HepG2 (cell line): ENCODE measurements around the gene SLC22A23.

Experiments used
- POLR2A ChIP-seq, 2 experiments: IDR thresholded peaks; 2 replicates each; pipeline ENCODE4 v1.6.1; 2011; ENCODE audit warnings: low read depth in 2 of 2, low read length in 2 of 2, mild to moderate bottlenecking in 1 of 2, moderate library complexity in 1 of 2; ENCODE audit not compliant: insufficient read depth in 1 of 2
- RFX5 ChIP-seq: IDR thresholded peaks from 2 replicates; pipeline ENCODE4 v1.6.1; 2011; ENCODE audit warnings: low read depth, low read length, improper control_type of control experiment
- TARDBP ChIP-seq: sonication (generic); formaldehyde crosslinking; IDR thresholded peaks from 2 replicates; pipeline ENCODE4 v1.8.0; 2022; ENCODE audit warnings: mild to moderate bottlenecking, missing genetic modification reagents
- ZFP1 ChIP-seq: IDR thresholded peaks from 2 replicates; pipeline ENCODE4 v1.6.1; 2016
- ZZZ3 ChIP-seq: sonication (generic); formaldehyde crosslinking; IDR thresholded peaks from 2 replicates; pipeline ENCODE4 v1.4.0; 2020; ENCODE audit warnings: missing genetic modification reagents, mild to moderate bottlenecking, borderline replicate concordance
- TF ChIP-seq, protein P1 (sequence below), 2 experiments: sonication (generic) in 1 of 2; formaldehyde crosslinking in 1 of 2; IDR thresholded peaks; 2 replicates each; pipeline versions ENCODE4 v1.4.0 to v1.6.1; 2016 to 2020; ENCODE audit warnings: borderline replicate concordance in 1 of 2, low read depth in 1 of 2, mild to moderate bottlenecking in 1 of 2, missing genetic modification reagents in 1 of 2

DNA sequence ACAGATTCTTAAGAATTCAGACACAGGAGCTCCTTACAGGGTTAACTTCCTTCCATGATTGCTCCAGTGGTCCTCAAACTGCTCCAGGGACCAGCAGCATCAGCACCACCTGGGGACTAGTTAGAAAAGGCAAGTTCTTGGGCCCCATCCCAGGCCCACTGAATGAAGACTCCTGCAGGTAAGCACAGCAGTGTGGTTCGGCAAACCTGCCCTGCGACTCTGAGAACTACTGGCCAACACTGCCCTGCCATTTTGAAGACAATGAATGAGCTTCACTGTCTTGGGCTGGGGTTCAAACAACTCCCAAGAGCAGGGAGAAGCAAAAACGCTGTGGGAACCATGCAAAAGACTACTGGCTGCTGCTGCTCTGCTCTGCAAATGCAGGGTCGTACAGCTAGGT lies 39.4 kb downstream of the SLC22A23 start:
- TF ChIP-seq RFX5 (no peak), ZZZ3 (CRISPR knock-in tag) (no peak), POLR2A (IDR thresholded peaks at IDR 0.05; ENCODE audit: insufficient read depth in 1 of 2, low read depth in 2 of 2, low read length in 2 of 2) (no peak), ZFP1 (CRISPR knock-in tag) (no peak), TARDBP (CRISPR knock-in tag) (no peak)
- TF ChIP-seq, protein P1, sequence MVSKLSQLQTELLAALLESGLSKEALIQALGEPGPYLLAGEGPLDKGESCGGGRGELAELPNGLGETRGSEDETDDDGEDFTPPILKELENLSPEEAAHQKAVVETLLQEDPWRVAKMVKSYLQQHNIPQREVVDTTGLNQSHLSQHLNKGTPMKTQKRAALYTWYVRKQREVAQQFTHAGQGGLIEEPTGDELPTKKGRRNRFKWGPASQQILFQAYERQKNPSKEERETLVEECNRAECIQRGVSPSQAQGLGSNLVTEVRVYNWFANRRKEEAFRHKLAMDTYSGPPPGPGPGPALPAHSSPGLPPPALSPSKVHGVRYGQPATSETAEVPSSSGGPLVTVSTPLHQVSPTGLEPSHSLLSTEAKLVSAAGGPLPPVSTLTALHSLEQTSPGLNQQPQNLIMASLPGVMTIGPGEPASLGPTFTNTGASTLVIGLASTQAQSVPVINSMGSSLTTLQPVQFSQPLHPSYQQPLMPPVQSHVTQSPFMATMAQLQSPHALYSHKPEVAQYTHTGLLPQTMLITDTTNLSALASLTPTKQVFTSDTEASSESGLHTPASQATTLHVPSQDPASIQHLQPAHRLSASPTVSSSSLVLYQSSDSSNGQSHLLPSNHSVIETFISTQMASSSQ (IDR thresholded peaks at IDR 0.05; ENCODE audit: low read depth) = no peak
- TF ChIP-seq, protein P1 (CRISPR knock-in tag; IDR thresholded peaks at IDR 0.05; ENCODE audit: borderline replicate concordance) = no peak
